GM19455 (cell line): ENCODE data around the gene ODAM.
"Not testable (repeated sequence)": the region's sequence is repeated elsewhere in the genome, so short reads cannot be mapped to it uniquely, and the experiment has no call there.

ENCODE experiments used
- ATAC-seq: cut with Tn5 transposase; IDR thresholded peaks from one replicate; pipeline ENCODE4 v1.9.1; 2021; ENCODE audit not compliant: unreplicated experiment

The ODAM gene

GRCh38 chr4:70195425-70195824, at the start of gene ODAM:
Gene ODAM (plus strand): TSS chr4:70195725. CDS start chr4:70196544, 819 bp downstream.
- ATAC-seq = no peak

- ATAC-seq = no peak
Observed at GRCh38 chr4:70151271-70151670, 44.3 kb upstream of the ODAM start.

- no peak for ATAC-seq
Observed at GRCh38 chr4:70152088-70152487, 43.4 kb upstream of the ODAM start.

GRCh38 chr4:70153937-70154336, 41.6 kb upstream of the ODAM start, which contains the start of gene PRR27:
Gene PRR27 (plus strand): TSS chr4:70154237. CDS start chr4:70154376, 139 bp downstream.
- no peak for ATAC-seq

GRCh38 chr4:70158576-70158975, 36.9 kb upstream of the ODAM start:
- no peak for ATAC-seq

GRCh38 chr4:70177090-70177489, 18.4 kb upstream of the ODAM start:
- no peak for ATAC-seq

- no peak for ATAC-seq
Observed at GRCh38 chr4:70178075-70178660, 17.4 kb upstream of the ODAM start.

- no peak for ATAC-seq
Observed at GRCh38 chr4:70179811-70180210, 15.7 kb upstream of the ODAM start.

GRCh38 chr4:70181864-70182263, 13.7 kb upstream of the ODAM start:
- no peak for ATAC-seq

GRCh38 chr4:70182517-70183167, 12.9 kb upstream of the ODAM start:
- no peak for ATAC-seq

- ATAC-seq = peak; percentile 78
Observed at GRCh38 chr4:70183168-70183939, 12.2 kb upstream of the ODAM start.

GRCh38 chr4:70183940-70184246, 11.6 kb upstream of the ODAM start:
- no peak for ATAC-seq

- no peak for ATAC-seq
Observed at GRCh38 chr4:70187216-70187615, 8.3 kb upstream of the ODAM start.

GRCh38 chr4:70190579-70190978, 4.9 kb upstream of the ODAM start:
- ATAC-seq = no peak

GRCh38 chr4:70191647-70192046, 3.9 kb upstream of the ODAM start:
- no peak for ATAC-seq

GRCh38 chr4:70192895-70193294, 2.6 kb upstream of the ODAM start:
- ATAC-seq = no peak

GRCh38 chr4:70196857-70197256, 1.3 kb downstream of the ODAM start:
- no peak for ATAC-seq

GRCh38 chr4:70197842-70198241, 2.3 kb downstream of the ODAM start:
- ATAC-seq = no peak

- ATAC-seq = no peak
Observed at GRCh38 chr4:70203601-70204000, 8.1 kb downstream of the ODAM start.

- not testable (repeated sequence) for ATAC-seq
Observed at GRCh38 chr4:70212752-70213151, 17.2 kb downstream of the ODAM start.

- not testable (repeated sequence) for ATAC-seq
Observed at GRCh38 chr4:70216109-70216508, 20.6 kb downstream of the ODAM start.

GRCh38 chr4:70216550-70216949, 21.0 kb downstream of the ODAM start:
- not testable (repeated sequence) for ATAC-seq
